ENCODE data around the gene CEP112. TPM values are rescaled to one million over a fixed set of nuclear protein-coding genes. Genes with fewer than 3 reads are reported as not detected.
A peak's percentile ranks its signal among the peaks of the same experiment; 100 is the strongest.

The CEP112 gene
- total and polyA plus RNA-seq, 2 of the 4 experiments (the other 2 are of a cell fraction), result 2.5 to 5.6 TPM

DNA sequence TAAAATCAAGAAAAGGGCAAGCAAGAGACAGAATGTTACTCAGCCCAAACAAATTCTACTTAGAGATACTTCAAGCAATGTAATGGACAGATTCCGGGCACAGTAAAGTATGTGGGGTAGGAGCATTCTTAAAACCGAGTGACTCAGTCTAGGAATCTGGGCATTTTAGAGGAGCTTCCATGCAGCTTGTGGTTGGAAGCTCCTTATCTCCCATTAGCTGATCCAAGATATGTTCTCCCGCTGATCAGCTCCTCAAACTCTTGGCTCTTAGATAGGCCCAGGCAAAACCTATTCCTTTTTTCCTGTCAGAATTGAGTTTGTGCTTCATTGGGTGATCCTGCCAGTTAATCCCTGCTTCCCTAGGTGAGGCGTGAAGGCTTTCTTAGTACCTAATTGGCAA lies 303.3 kb downstream of the CEP112 start:
- no CpG with 5 or more reads among the region's 4 CpGs for WGBS, 2 experiments (ENCODE audit: extremely low coverage in 2 of 2, insufficient read length in 1 of 2)
- TF ChIP-seq ELK1 (IDR thresholded peaks at IDR 0.05; ENCODE audit: borderline replicate concordance, low read depth, low read length), result no peak
- H3K23ac ChIP-seq (ENCODE audit: low read depth, low read length), result no peak overlapping the region
- DNase-seq, result peak; percentile 66
- no peak overlapping the region for H2BK5ac ChIP-seq (ENCODE audit: low read depth, low read length, poor library complexity, severe bottlenecking)
- no peak overlapping the region for H2BK20ac ChIP-seq (ENCODE audit: low read depth, low read length)
- no peak overlapping the region for H3K9ac ChIP-seq (ENCODE audit: low read depth, low read length)
- no peak overlapping the region for H2AK5ac ChIP-seq (ENCODE audit: low read depth, low read length)
- no peak overlapping the region for H4K8ac ChIP-seq (ENCODE audit: low read depth in 2 of 2, low read length in 2 of 2)
- no peak overlapping the region for H2AK9ac ChIP-seq (replicated peaks; ENCODE audit: low read depth, low read length, poor library complexity)
- ChIA-PET POLR2A (ENCODE audit: unreplicated experiment) (no interaction called here), CTCF (no interaction called here)
- dilution Hi-C loops (cut with HindIII; ENCODE audit: low sequenced_read_pairs, unreplicated experiment), result no loop called here
- H3K4ac ChIP-seq (ENCODE audit: low read depth, low read length), result no peak overlapping the region
- no peak overlapping the region for H4K5ac ChIP-seq (ENCODE audit: low read depth, low read length)
- H3K9me1 ChIP-seq (ENCODE audit: insufficient read depth, low read length), result no peaks in the 10 kb centered on the region; the same call in 1 of the 2 replicates
- no peak overlapping the region for H3K4me2 ChIP-seq (ENCODE audit: low read depth, low read length)
- in situ Hi-C loops (cut with MboI; ENCODE audit: low sequenced_read_pairs), result no loop called here
- H3K18ac ChIP-seq (ENCODE audit: low read depth, low read length), result no peak overlapping the region
- H3K27me3 ChIP-seq (ENCODE audit: control insufficient read depth, insufficient read depth, low read length), result no peaks in the 10 kb centered on the region
- H4K20me1 ChIP-seq (ENCODE audit: insufficient read depth, low read length), result no peaks in the 10 kb centered on the region
- H3K56ac ChIP-seq (ENCODE audit: extremely low read depth, insufficient read depth, low read length), result no peak overlapping the region
- H3K9me3 ChIP-seq (ENCODE audit: control insufficient read depth, insufficient read depth, low read length), result no peaks in the 10 kb centered on the region; the same call in 1 of the 2 replicates
- H3K4me1 ChIP-seq (ENCODE audit: control insufficient read depth, insufficient read depth, low read length), result peaks cover 5% of the 10 kb centered on the region
- H2AFZ ChIP-seq (replicated peaks; ENCODE audit: low read length, poor library complexity), result no peak overlapping the region
- no peak overlapping the region for H2BK120ac ChIP-seq (ENCODE audit: low read depth, low read length)
- intact Hi-C loops (cut with micrococcal nuclease), result no loop called here
- peak; percentile 78 for ATAC-seq (ENCODE audit: low read depth)
- no peaks in the 10 kb centered on the region for H3K36me3 ChIP-seq (ENCODE audit: control insufficient read depth, insufficient read depth, low read length)
- no peak overlapping the region for H3K4me3 ChIP-seq (ENCODE audit: insufficient read depth, low read depth, low read length)
- no peak overlapping the region; the same call in 1 of the 2 replicates for H3K14ac ChIP-seq (replicated peaks; ENCODE audit: low read depth, low read length)
- H4K91ac ChIP-seq (ENCODE audit: insufficient read depth, low read depth, low read length), result no peak overlapping the region
- no peak overlapping the region for H3K27ac ChIP-seq (ENCODE audit: insufficient read depth, low read length)
- BruUV-seq (replicated peaks), result no TSS peak
- no peak overlapping the region for H2BK15ac ChIP-seq (ENCODE audit: low read depth, low read length)
- H3K79me1 ChIP-seq (ENCODE audit: low read depth in 1 of 2, low read length in 2 of 2), result no peaks in the 10 kb centered on the region

All from IMR-90 (cell line).